Right lobe of liver (tissue), 4 donors: Measurements from ENCODE around the gene RADIL.

ENCODE experiments used
- CTCF ChIP-seq, 4 donors: fragments of 200-600 bp in 3 of 4; fragments of 450-650 bp in 1 of 4; IDR thresholded peaks; one replicate each; pipeline versions ENCODE4 v1.5.1 to v1.8.0; 2016 to 2022; ENCODE audit warnings: antibody characterized with exemption in 4 of 4, mild to moderate bottlenecking in 2 of 4
- POLR2A ChIP-seq: fragments of 450-650 bp; IDR thresholded peaks from one replicate; pipeline ENCODE4 v1.6.1; 2017; ENCODE audit warnings: antibody characterized with exemption, mild to moderate bottlenecking
- donor health status: DM: no; HTN: no; CAD: no.
- donor health status: DM: no; HTN: no; CAD: no.
- donor health status: DM: no; HTN: yes; CAD: no.

DNA sequence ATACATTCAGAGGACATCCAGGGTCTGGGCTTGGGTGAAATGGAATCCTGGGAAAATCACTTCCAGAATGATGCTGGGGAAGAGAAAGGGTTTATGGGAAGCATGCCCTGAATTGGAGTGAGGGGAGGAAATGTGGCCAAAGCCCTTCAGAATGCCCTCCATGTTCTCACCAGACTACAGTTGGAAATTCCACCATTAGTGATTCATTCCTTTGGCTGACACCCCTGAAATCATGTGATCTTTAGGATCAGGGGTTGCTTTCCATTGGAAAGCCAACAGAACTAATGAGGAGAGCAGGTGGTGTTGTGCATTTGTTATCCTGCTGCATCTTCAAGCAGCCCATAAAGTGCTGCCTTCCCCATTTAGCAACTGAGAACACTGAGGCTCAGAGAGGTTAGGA is 20.8 kb upstream of the RADIL start:
- TF ChIP-seq CTCF (IDR thresholded peaks at IDR 0.05), result no peak
- no peak for TF ChIP-seq POLR2A
